GM12873 (cell line): ENCODE data around the gene IL7R.

Experiments used
- TF ChIP-seq, protein P1 (sequence below): IDR thresholded peaks from 2 replicates; pipeline ENCODE4 v1.5.1; 2012; ENCODE audit warnings: low read depth, mild to moderate bottlenecking, moderate library complexity, low read length, control low read depth; ENCODE audit not compliant: insufficient read depth; ENCODE audit errors: missing control alignments

Gene IL7R

DNA sequence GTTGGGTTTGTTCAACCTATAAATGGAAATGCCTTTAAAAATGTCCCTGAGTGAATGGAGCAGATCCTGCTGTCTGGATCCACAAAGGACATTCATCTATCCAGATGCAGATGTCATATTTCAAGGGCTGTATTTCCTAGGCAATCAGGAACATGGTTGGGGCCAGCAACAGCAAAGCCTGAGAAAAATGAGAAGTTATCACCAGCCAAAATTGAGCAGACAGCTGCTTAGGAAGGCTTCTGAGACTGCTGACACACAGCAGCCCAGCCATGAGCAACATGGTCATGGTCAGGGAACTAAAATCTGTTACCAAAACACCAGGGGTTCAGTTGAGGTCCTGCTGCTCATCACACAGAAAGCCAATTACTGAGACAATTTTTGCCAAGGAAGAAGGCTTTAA lies 9.2 kb upstream of the IL7R start:
- TF ChIP-seq, protein P1, sequence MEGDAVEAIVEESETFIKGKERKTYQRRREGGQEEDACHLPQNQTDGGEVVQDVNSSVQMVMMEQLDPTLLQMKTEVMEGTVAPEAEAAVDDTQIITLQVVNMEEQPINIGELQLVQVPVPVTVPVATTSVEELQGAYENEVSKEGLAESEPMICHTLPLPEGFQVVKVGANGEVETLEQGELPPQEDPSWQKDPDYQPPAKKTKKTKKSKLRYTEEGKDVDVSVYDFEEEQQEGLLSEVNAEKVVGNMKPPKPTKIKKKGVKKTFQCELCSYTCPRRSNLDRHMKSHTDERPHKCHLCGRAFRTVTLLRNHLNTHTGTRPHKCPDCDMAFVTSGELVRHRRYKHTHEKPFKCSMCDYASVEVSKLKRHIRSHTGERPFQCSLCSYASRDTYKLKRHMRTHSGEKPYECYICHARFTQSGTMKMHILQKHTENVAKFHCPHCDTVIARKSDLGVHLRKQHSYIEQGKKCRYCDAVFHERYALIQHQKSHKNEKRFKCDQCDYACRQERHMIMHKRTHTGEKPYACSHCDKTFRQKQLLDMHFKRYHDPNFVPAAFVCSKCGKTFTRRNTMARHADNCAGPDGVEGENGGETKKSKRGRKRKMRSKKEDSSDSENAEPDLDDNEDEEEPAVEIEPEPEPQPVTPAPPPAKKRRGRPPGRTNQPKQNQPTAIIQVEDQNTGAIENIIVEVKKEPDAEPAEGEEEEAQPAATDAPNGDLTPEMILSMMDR, result no peak

DNA sequence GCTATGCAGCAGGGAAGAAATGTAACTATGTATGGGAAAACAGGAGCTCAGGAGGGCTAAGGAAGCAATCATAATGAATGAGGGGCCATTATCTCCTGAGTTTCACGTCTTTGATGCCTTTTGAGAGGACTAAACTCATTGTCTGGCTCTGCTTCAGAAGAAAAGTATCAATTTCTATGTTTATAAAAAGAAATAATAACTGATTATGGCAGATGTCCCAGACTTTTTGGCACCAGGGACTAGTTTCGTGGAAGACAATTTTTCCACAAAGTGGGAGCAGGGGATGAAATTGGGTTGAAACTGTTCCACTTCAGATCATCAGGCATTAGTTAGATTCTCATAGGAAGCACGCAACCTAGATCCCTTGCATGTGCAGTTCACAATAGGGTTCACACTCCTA lies 8.7 kb upstream of the IL7R start:
- TF ChIP-seq, protein P1, result no peak

DNA sequence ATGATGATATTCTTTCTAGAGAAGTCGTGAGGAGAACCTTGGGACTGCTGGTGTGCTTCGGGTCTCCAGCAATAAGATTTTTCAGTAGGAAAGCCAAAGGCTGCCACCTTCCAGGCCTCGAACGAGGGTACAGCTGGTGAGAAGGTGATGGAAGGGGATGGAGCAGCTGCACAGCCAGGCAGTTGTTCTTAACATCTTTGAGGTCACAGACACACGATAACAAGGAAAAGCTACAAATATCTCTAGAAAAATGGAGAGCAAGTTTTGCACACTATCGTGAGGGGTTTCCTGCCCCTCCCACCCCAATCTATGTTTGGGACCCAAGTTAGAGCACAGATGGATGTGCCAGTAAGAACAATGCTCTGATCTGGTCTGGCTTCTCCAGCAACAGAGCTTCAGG lies 6.8 kb upstream of the IL7R start:
- TF ChIP-seq, protein P1, result no peak

DNA sequence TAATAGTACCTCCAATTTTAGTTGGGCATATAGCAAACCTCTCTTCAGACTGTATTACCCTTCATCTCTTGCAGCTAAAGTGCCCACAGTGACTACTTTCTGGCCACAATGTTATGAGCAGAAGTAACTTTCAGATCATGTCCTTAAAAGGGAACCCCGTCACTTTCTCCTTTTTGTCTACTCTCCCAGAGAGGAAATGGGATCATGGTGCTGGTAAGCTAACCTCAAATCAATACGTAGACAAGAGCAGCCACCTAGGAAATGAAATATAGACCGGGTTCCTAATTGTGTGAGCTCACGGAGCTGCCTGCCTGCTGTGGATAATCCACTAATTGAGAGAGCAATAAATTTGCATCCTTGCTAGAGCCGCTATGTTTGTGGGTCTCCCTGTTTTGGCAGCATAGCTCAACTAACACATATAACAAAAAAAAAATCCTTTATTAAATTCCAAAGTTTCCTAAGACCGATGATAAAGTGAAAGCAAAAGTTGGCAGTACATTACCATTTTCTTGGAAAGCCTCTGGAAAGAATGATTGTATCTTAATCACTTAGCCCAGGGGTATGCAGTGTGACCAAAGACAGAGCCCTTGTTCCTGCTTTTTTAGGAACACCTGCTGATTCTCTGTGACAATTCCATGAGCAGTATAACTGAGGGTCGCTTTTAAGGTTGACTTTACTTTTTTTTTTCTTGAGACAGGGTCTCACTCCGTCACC lies 5.6 kb upstream of the IL7R start:
- TF ChIP-seq, protein P1, result no peak

DNA sequence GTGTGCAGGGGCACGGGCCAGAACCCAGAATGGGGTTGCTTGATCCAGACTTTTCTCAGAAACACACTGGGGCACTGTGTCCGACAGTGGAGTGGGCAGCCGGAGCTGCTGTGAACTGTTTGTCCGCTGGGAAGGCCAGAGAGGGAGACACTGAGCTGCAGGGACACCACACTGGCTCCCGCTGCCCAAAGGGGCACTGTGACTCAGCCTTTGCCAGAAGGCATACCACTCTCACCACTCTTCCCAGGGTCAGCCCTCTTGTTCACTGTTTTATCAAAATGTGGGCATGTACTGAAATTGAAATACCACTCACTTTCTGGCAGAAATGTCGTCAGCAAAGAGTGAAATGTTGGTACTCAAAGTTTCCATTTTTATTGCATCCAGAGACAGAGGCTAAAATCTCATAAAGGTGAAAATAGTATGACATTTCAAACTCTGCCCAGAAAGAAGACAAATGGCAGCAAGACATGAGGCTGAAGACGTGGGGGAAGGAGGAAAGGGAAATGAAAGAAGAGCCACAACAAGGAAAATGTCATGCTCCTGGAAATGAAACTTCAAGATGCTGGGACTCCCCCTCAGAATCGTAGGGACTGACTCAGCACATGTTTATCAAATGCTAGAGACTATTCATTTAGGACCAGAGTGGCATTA lies 4.5 kb upstream of the IL7R start:
- TF ChIP-seq, protein P1, result no peak

DNA sequence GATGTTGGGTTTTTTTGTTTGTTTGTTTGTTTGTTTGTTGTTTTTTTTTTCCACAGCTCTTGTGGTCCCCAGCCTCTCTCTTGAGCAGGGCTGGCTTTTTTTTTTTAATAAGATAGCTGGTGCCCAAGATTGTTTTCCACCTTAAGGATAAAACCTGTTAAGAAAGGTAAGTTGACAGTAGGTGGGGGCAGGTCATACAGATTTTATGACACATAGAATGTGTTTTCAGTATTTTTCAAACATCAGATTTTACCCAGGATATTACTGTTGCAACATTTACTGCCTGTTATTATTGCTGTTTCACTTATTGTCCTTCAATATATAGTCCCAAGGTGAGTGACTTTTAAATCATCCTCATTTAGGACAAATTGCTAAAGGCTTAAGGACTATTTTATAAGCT lies 3.9 kb upstream of the IL7R start:
- TF ChIP-seq, protein P1, result no peak

DNA sequence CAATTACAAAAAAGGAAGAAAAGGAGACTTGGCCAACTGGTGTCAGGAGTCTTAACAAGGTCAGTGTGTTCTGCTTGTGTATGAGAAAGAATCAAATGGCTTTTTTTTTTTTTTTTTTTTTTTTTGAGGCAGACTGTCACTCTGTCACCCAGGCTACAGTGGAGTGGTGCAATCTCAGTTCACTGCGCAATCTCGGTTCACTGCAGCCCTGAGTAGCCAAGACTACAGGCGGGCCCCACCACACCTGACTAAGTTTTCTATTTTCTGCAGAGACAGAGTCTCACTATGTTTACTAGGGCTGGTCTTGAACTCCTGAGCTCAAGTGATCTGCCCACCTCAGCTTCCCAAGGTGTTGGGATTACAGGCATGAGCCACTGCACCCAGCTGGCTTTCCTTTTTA lies 3.1 kb upstream of the IL7R start:
- TF ChIP-seq, protein P1, result no peak
